ENCODE data around the gene CHST9. TPM values are rescaled to one million over a fixed set of nuclear protein-coding genes. Genes with fewer than 3 reads are reported as not detected.

The CHST9 gene
- total and polyA plus RNA-seq, 8 donors, result 3.9 to 17.2 (median 7.8) TPM

DNA sequence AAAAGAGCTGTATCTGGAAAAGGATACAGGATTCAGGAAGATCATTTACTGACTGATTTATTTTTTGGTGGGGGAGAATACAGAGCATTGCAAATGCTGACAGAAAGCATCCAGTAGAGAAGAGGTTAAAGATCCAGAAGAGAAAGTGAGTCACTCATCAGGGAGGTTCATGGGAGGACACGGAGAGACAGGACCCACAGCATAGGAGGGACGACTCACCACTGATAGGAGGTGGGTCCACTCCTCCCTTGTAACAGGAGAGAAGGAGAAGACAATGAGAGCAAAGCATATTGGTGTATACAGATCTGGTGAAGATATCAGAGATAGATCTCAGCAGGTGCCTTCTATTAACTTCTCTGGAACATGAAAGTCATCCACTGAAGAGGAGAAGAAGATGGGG, 177.2 kb downstream of the CHST9 start:
- H3K4me3 ChIP-seq, result no peak overlapping the region
- ATAC-seq (no peak), DNase-seq (no peak), FAIRE-seq (no peak)
- H3K9me3 ChIP-seq, result no peaks in the 10 kb centered on the region
- TF ChIP-seq, protein P1, sequence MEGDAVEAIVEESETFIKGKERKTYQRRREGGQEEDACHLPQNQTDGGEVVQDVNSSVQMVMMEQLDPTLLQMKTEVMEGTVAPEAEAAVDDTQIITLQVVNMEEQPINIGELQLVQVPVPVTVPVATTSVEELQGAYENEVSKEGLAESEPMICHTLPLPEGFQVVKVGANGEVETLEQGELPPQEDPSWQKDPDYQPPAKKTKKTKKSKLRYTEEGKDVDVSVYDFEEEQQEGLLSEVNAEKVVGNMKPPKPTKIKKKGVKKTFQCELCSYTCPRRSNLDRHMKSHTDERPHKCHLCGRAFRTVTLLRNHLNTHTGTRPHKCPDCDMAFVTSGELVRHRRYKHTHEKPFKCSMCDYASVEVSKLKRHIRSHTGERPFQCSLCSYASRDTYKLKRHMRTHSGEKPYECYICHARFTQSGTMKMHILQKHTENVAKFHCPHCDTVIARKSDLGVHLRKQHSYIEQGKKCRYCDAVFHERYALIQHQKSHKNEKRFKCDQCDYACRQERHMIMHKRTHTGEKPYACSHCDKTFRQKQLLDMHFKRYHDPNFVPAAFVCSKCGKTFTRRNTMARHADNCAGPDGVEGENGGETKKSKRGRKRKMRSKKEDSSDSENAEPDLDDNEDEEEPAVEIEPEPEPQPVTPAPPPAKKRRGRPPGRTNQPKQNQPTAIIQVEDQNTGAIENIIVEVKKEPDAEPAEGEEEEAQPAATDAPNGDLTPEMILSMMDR (IDR thresholded peaks at IDR 0.05), result no peak
- H3K4me1 ChIP-seq, result no peaks in the 10 kb centered on the region
- 18 to 32% methylated on average over 2 of the region's 2 CpGs for WGBS, 2 donors
- intact Hi-C loops (cut with DNase I), result no loop called here
- no peak overlapping the region for H3K27ac ChIP-seq
- no peaks in the 10 kb centered on the region for H3K27me3 ChIP-seq
- H3K36me3 ChIP-seq, result no peaks in the 10 kb centered on the region

DNA sequence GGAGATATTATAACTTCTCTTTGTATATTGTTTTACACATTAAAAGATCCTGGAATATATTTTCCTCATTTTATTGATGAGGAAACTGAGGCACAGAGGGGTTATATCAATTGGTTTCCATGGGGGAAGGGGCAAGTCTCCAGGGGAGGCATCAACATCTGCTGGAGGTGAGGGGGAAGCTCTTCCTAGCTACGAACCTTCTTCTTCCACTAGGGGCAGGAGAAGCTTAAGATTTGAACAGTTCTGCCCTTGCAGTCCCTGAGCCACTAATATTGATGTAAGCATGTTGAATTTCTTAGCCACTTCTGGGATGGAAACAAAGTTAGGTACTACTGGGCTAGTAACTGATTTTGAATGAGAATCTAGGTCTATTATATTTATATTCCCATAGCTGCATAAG, 179.5 kb downstream of the CHST9 start:
- Histone ChIP-seq H3K4me1 (no peaks in the 10 kb centered on the region), H3K4me3 (no peak overlapping the region), H3K27ac (no peak overlapping the region), H3K36me3 (no peaks in the 10 kb centered on the region), H3K27me3 (no peaks in the 10 kb centered on the region), H3K9me3 (no peaks in the 10 kb centered on the region)
- ATAC-seq (peak in 1 of 4 donors; percentile 48), DNase-seq (no peak), FAIRE-seq (no peak)
- intact Hi-C loops (cut with DNase I), result no loop called here
- TF ChIP-seq, protein P1 (IDR thresholded peaks at IDR 0.05), result no peak
- 26 to 45% methylated on average over 1 of the region's 1 CpG for WGBS, 2 donors

DNA sequence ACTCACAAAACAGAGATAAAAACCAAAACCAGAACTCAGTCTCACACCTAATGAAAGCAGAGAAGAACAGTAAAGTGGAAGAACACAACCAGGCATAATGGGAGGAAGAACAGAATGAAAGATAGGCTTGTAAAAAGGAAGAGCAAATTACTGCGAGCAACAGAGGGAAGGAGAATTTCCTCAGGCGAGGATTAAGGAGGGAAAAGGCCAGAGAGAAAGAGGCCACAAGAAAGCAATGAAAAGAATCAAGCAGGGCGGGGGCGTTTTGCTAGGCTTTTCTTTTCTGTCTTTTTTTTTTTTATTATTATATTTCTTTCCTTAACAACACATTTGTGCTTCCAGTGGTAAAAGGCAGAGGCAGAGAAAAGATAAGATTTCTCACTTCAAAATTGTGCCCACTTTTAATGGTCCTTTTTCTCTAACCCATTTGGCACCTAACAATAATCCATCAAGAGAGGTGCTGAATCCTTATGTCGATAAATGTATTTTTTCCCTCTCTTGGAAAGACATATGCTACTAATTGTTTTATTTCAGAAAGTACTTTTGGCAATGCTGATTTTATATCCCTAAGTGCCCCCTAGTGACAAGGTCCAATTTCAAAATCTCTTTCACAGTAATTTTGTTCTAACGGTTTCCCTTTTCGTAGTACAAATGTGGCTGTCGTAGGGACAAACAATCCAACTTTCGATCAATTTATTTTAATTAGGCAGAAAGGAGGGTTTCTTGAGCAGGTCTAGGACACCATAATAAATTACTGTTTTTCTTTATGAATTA, 180.9 kb downstream of the CHST9 start:
- Histone ChIP-seq H3K9me3 (no peaks in the 10 kb centered on the region), H3K27ac (no peak overlapping the region), H3K36me3 (no peaks in the 10 kb centered on the region), H3K4me1 (no peaks in the 10 kb centered on the region), H3K27me3 (no peaks in the 10 kb centered on the region), H3K4me3 (no peak overlapping the region)
- ATAC-seq (no peak), DNase-seq (no peak), FAIRE-seq (no peak)
- TF ChIP-seq, protein P1 (IDR thresholded peaks at IDR 0.05), result no peak
- 53 to 71% methylated on average over 9 of the region's 9 CpGs for WGBS, 2 donors
- intact Hi-C loops (cut with DNase I), result no loop called here

DNA sequence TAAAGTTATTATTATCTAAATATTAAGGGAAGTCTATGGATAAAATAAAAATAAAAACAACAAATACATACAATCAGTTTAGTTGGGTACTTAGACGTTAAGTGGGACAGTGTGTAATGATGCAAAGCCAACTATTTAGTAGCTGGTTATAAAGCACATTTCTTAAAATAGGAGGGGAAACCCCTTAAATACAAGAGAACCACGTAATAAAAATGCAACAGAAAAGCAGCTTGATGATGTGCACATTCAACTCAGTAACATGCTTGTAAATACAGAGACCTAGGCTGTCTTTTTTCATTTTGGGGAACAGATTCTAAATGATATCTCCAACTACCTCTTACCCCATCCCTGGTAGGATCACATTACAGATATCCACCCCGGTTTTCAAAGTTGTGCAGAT, 185.3 kb downstream of the CHST9 start:
- WGBS, 2 donors, result 31 to 34% methylated on average over 3 of the region's 3 CpGs
- intact Hi-C loops (cut with DNase I), result no loop called here
- no peaks in the 10 kb centered on the region for H3K27me3 ChIP-seq
- H3K4me1 ChIP-seq, result no peaks in the 10 kb centered on the region
- no peaks in the 10 kb centered on the region for H3K9me3 ChIP-seq
- H3K4me3 ChIP-seq, result no peak overlapping the region
- TF ChIP-seq, protein P1 (IDR thresholded peaks at IDR 0.05), result no peak
- no peak for ATAC-seq
- no peaks in the 10 kb centered on the region for H3K36me3 ChIP-seq
- DNase-seq, result no peak
- no peak overlapping the region for H3K27ac ChIP-seq
- FAIRE-seq, result no peak

DNA sequence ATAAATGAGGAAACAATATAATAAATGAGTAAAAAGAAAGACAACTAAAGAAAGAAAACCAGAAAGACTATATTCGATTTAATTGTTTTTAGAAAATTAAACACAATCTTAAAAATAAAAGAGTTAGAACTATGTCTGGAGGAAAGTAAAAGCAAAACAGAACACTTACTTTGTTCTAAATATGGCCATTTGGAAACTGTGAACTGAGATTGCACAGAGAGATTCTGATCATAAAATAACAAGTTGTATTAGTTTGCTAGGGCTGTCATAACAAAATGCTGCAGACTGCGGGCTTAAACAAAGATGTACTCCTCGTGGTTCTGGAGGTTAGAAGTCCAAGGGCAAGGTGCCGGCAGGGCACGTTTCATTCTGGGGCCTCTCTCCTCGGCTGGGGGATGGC, 191.5 kb downstream of the CHST9 start:
- H3K9me3 ChIP-seq, result no peaks in the 10 kb centered on the region
- 76 to 80% methylated on average over 6 of the region's 6 CpGs for WGBS, 2 donors
- no peaks in the 10 kb centered on the region for H3K27me3 ChIP-seq
- no peak overlapping the region for H3K4me3 ChIP-seq
- no peak overlapping the region for H3K27ac ChIP-seq
- no peak for DNase-seq
- no peaks in the 10 kb centered on the region for H3K4me1 ChIP-seq
- FAIRE-seq, result peak; percentile 32
- ATAC-seq, result no peak
- intact Hi-C loops (cut with DNase I), result no loop called here
- H3K36me3 ChIP-seq, result no peaks in the 10 kb centered on the region
- TF ChIP-seq, protein P1 (IDR thresholded peaks at IDR 0.05), result no peak

All from pancreas (tissue), 10 donors.